NCI-H345 (cell line): ENCODE measurements around the gene THAP8.

ENCODE experiments used
- DNase-seq: peaks from one replicate; lab custom pipeline; 2025; lab: John Stamatoyannopoulos, UW

The THAP8 gene

GRCh38 chr19:35993923-35994598, 60.0 kb downstream of the THAP8 start:
- no peak for DNase-seq

- DNase-seq, result no peak
These were observed 60.9 kb downstream of the THAP8 start for GRCh38 chr19:35992907-35993765.

- DNase-seq, result no peak
These were observed 62.2 kb downstream of the THAP8 start for GRCh38 chr19:35991731-35992450.

DNA sequence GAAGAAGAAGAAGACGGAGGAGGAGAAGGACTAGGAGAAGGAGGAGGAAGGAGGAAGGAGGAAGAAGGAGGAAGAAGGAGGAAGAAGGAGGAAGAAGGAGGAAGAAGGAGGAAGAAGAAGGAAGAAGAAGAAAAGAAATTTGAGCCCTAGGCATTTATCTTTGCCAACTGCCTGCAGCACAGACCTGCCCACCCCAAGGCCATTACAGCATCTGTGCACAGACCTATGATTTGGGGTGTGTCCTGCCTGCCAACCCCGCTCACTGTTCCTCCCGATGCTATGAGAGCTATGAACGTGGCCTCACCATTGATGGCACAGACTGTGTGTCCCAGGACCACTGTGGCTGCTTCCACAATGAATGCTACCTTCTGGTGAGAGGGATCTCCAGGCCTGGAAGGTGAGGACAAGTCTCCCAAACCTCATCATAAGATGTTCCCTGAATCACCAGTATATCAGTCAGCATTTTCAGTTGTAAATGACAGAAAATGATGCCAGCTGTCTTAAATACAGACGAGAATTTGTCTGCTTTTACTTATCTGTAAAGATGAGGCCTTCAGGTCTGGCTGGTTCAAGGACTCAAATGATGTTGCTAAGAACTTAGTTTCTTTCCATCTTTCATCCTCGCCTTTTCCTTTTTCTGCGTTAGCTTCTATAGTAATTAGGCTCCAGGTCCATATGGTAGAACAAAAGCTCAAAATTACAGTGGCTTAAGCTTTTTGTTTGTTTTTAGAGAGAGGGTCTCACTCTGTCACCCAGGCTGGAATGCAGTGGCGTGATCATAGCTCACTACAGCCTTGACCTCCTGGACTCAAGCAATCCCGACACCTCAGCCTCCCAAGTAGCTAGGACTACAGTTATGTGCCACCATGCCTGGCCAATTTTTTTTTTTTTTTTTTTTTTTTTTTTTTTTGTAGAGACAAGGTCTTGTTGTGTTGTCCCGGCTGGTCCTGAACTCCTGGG, 63.0 kb downstream of the THAP8 start:
- no peak for DNase-seq

- no peak for DNase-seq
These were observed 63.9 kb downstream of the THAP8 start for GRCh38 chr19:35990156-35990555.

DNA sequence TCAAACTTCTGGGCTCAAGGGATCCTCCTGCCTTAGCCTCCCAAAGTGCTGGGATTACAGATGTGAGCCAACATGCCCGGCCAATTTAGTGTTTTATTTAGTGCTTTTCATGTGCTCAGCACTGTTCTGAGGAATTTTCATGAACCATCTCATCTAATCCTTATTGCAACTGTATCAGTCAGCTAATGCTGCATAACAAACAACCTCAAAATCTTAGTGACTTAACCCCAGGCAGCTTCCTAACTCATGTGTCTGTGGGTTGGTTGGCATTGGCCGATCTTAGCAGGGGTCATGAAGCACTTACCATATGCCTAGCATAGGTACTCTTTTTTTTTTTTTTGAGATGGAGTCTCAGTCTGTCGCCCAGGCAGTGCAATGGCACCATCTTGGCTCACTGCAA, 65.3 kb downstream of the THAP8 start:
- no peak for DNase-seq

DNA sequence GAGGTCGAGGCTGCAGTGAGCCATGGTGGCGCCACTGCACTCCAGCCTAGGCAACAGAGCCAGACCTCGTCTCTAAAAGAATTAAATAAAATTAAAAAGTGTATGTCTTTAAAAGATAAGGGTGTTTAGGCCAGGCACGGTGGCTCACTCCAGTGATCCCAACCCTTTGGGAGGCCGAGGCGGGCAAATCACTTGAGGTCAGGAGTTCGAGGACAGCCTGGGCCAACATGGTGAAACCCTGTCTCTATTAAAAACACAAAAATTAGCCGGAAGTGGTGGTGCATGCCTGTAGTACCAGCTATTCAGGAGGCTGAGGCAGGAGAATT, 66.6 kb downstream of the THAP8 start:
- no peak for DNase-seq

GRCh38 chr19:35986664-35987570, 67.2 kb downstream of the THAP8 start:
- peak; percentile 76 for DNase-seq

GRCh38 chr19:35986111-35986510, 68.0 kb downstream of the THAP8 start:
- no peak for DNase-seq
